Activated naive CD4-positive, alpha-beta T cell treated with anti-CD3 and anti-CD28 coated beads, Interleukin-2, amount 10 ng/mL, durations not matched to agents 5 hours and 36 hours (primary cell): ENCODE results near the gene BPIFB3. TPM values are rescaled to one million over a fixed set of nuclear protein-coding genes. Genes with fewer than 3 reads are reported as not detected.

Experiments used
- total RNA-seq, 2 experiments: library from RNA; stranded (reverse); gene quantifications; one replicate each; pipeline ENCODE4 v1.2.3, GENCODE V29; 2021

BPIFB3 gene, protein sequence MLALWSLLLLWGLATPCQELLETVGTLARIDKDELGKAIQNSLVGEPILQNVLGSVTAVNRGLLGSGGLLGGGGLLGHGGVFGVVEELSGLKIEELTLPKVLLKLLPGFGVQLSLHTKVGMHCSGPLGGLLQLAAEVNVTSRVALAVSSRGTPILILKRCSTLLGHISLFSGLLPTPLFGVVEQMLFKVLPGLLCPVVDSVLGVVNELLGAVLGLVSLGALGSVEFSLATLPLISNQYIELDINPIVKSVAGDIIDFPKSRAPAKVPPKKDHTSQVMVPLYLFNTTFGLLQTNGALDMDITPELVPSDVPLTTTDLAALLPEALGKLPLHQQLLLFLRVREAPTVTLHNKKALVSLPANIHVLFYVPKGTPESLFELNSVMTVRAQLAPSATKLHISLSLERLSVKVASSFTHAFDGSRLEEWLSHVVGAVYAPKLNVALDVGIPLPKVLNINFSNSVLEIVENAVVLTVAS
- not detected for total RNA-seq

GRCh38 chr20:33053291-33054106, at the start of gene BPIFB3:
BPIFB3 (plus strand) TSS chr20:33053903; CDS start chr20:33055436, 1,533 bp downstream.

GRCh38 chr20:33004141-33004751, 49.5 kb upstream of the BPIFB3 start, which contains the start of gene SUN5:
SUN5 (minus strand) TSS chr20:33004433; CDS start chr20:33004340, 93 bp downstream.

DNA sequence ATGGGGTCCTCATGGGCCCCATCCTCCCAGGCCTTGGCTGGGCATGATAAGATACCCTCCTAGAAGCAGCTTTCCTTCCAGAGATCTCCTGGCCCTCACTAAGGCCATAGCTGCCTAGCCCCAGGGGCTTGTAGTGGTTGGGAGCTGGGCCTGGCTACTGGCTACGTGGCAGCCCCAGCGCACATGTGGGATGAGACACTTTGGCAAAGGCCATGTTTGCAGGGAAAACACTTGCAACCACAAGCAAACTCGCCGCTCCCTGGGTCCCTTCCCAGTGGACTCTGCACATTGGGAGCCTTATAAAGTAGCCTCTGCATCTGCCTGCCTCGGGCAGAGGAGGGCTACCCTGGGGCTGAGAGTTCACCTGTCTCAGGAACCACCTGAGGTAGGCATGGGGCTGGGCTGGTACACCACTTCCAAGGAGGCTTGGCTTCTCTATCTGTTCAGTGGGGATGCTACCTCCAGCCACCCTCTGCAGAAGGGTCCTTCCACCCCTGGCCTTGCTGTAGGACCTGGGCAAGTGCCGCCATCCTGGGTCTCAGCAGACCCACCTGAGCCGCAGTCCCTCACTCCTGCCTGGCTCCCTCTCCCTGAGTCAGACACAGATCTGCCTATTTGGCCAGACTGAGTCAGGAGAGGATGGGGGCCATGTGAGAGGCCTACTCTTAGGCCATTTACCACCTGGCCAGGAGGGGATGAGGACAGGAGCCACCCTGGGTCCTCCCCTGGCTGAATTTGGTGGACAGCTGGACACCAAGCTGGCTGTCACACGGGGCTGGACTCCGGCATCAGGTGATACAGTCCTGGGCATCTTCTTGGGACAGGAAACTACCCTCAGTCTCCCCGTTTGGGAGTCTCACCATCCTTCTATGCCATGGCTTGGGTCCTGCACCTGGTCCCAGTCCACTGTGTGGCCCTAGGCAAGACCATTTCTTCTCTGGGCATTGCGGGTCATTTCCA, 46.0 kb upstream of the BPIFB3 start, which contains the start of gene BPIFB2:
BPIFB2 (plus strand) TSS at position 329 of the 960 bp plus-strand sequence. CDS start 871 bp downstream, outside the sequence.

DNA sequence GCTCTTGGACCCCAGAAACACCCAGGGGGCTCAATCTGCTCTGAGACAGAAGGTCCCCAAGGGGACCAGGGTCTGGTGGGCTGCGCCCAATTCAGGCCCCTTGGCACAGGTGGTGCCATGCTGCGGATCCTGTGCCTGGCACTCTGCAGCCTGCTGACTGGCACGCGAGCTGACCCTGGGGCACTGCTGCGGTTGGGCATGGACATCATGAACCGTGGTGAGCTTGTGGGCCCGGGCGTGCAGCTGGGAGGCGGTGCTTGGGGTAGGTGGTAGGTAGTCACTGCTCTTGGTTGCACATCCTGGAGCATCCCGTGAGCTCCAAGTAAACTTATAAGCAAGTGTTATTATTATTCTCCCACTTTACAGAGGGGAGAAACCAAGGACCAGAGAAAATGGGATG, 22.2 kb upstream of the BPIFB3 start, which contains the start of gene BPIFB6:
BPIFB6 (plus strand) TSS at position 118 of the 400 bp plus-strand sequence; CDS start at position 118, 0 bp downstream.

DNA sequence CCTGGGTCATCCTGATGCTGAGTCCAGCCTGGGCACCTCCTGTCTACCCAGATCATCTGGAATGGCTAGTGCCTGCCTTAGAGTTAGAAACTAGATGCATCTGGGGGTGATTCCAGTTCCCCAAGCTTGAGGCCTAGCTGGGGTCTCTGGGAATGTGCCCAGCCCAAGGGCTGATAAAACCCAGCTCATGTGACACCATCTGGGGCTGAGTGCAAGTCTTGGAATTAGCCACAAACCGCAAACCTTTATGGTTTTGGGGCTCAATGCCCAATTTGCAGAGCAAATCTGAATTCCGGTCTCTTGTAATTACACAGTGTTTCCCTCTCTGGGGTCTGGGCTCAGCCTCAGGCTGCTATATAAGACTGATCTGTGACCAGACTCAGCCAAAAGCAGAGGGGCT, 25.6 kb downstream of the BPIFB3 start, which contains the start of gene BPIFB4:
BPIFB4 (plus strand) TSS at position 385 of the 400 bp plus-strand sequence. CDS start 1,884 bp downstream, outside the sequence.

Other genes with a start within 250 kb of the BPIFB3 start
- gene MAPRE1, start 233.9 kb upstream of the BPIFB3 start, total RNA-seq, result 100 to 1,000 TPM; 115 to 117 TPM
- under 1 TPM; 0.18 to 0.39 TPM for gene EFCAB8, start 195.0 kb upstream of the BPIFB3 start, total RNA-seq
- gene SUN5, start 49.5 kb upstream of the BPIFB3 start, total RNA-seq, result not detected
- gene BPIFB2, start 46.2 kb upstream of the BPIFB3 start, total RNA-seq, result not detected
- gene BPIFB6, start 22.3 kb upstream of the BPIFB3 start, total RNA-seq, result not detected
- not detected for gene BPIFB4, start 25.7 kb downstream of the BPIFB3 start, total RNA-seq
- gene BPIFA2, start 114.3 kb downstream of the BPIFB3 start, total RNA-seq, result not detected
- gene BPIFA3, start 163.4 kb downstream of the BPIFB3 start, total RNA-seq, result not detected
- not detected for gene BPIFA1, start 182.1 kb downstream of the BPIFB3 start, total RNA-seq
- gene BPIFB1, start 229.3 kb downstream of the BPIFB3 start, total RNA-seq, result not detected